GM18505 (cell line): ENCODE data around the gene SLC26A6.
A peak's percentile ranks its signal among the peaks of the same experiment; 100 is the strongest.

Experiments
- ATAC-seq: cut with Tn5 transposase; IDR thresholded peaks from one replicate; pipeline ENCODE4 v1.9.1; 2021; ENCODE audit not compliant: unreplicated experiment
- POLR2A ChIP-seq: IDR thresholded peaks from 4 replicates; pipeline ENCODE4 v1.6.1; 2011; ENCODE audit warnings: borderline replicate concordance; ENCODE audit not compliant: insufficient read depth, insufficient read length; ENCODE audit errors: extremely low read depth

SLC26A6 gene

DNA sequence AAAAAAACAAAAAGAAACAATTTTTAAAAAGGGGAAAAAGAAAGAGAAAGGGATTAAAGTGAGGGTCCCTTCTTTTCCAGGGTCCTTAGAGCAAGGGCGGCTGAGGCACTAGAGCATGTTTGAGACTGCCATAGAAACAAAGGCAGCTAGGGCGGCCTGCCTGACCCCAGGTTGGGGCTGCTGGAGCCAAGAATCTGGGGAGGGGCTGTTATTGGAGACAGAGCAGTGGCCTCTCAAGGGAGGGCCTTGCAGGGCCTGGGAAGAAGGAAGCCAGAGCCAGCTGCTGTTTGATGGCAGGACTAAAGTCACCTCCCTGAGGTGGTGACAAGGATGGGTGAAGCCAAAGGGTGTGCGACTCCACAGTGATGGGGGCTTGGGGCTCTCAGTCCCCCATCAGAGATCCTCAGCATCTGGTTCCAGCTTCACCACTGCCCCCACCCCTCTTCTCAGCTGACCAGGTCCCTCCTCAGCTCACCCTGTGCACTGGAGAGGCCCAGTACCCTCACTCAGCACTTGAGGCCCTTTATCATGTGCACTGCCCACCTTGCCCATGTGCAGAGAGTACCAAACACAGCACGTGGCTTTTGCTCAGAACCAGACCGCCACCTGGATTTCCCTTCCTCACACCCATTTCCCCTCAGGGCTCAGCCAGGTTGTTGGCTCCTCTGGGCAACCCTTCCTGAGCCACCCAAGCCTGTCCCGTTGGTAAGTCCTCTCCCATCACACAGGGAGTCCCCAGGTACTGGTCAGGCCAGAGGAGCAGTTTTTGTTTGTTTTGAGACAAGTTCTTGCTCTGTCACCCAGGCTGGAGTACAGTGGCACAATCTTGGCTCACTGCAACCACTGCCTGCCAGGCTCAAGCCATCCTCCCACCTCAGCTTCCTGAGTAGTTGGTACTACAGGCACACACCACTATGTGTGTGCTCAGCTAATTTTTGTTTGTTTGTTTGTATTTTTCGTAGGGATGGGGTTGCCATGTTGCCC lies 15.4 kb downstream of the SLC26A6 start:
- ATAC-seq, result no peak
- no peak for TF ChIP-seq POLR2A

- TF ChIP-seq POLR2A, result no peak
- ATAC-seq, result no peak
These were observed 17.7 kb downstream of the SLC26A6 start for GRCh38 chr3:48617559-48617958.

GRCh38 chr3:48614044-48614443 lies 21.2 kb downstream of the SLC26A6 start:
- ATAC-seq, result no peak
- no peak for TF ChIP-seq POLR2A

DNA sequence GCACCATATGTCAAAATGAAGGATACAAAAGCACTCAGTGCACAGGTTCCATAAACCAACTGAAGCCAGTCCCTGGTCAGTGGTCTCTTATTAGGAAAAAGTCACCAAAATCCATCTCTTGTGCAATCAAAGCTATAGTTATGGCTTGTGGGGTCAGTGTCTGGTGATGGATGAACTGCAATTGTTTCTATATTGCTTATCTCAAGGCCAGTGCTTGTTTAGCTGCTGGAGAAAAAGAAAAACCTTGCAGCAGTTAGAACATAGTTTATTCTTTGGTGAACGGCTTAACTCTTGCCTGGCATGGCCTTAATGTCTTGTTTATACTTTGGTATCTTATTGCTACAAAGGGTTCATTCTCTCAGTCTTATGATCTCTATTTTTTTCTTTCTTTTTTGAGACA lies 23.0 kb downstream of the SLC26A6 start:
- no peak for ATAC-seq
- no peak for TF ChIP-seq POLR2A

GRCh38 chr3:48609088-48610005 lies 25.9 kb downstream of the SLC26A6 start, which contains the start of gene UQCRC1:
UQCRC1 (minus strand) TSS chr3:48609646; CDS start chr3:48609620, 26 bp downstream.
- peak; percentile 93 for ATAC-seq
- TF ChIP-seq POLR2A, result peak; percentile 94

- ATAC-seq, result no peak
- TF ChIP-seq POLR2A, result no peak
These were observed 27.7 kb downstream of the SLC26A6 start for GRCh38 chr3:48607519-48607918.

DNA sequence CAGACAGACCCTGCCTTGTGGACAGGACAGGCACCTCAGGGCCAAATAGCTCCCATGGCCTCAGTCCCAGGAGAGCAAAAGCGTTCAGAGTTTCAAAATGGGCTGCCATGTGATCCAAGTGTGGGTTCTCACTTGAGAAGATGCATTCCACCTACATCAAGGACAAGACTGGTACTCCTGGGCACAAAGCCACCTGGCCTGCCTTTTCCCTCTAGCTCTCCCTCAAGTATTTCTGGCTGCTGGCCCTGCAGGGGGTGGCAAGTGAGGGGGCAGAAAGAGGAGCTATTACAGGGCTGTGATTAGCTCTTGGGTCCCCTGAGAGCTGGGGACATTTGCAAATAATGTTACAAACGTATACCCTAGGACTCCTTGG lies 33.7 kb downstream of the SLC26A6 start:
- no peak for ATAC-seq
- TF ChIP-seq POLR2A, result no peak

DNA sequence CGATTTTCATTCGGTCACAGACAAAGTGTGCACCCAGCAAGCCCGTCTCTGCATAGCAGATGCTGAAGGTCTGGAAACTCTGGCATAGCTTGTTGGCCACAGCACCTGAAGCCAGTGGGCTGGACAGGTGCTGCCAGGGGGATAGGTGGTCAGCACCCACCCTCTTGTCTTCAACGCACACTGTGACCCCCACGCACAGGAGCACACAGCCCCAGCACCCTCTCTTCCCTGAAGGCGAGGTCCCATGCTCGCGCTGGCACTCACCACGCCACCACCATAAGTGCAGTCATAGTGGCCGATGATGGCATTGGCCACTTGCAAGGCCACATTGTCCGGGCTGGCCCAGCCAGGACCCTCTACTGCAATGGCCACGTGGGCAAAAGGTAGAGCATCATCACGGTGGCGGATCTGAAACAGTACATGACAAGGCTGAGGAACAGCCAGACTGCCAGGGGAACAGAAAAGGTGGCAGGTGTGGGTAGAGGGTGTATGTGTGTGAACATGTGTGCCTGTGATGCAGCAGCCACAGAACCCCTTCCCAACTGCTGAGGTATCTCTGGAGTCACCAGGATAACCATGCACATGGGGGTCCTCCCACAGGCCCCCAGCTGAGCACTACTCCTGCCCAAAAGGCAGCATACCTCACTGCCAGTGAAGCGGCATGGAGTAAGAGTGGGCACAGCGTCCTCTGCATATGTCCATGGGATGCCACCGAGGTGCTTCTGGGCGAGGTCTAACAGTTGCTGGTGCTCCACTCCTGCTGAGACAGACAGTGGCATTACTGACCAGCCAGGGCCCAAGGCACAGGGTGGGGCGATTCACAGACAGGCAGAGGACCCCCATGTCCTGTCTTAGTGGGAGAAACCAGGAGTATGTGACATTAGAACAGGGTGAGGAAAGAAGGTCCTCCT lies 34.3 kb downstream of the SLC26A6 start:
- ATAC-seq, result no peak
- TF ChIP-seq POLR2A, result no peak

DNA sequence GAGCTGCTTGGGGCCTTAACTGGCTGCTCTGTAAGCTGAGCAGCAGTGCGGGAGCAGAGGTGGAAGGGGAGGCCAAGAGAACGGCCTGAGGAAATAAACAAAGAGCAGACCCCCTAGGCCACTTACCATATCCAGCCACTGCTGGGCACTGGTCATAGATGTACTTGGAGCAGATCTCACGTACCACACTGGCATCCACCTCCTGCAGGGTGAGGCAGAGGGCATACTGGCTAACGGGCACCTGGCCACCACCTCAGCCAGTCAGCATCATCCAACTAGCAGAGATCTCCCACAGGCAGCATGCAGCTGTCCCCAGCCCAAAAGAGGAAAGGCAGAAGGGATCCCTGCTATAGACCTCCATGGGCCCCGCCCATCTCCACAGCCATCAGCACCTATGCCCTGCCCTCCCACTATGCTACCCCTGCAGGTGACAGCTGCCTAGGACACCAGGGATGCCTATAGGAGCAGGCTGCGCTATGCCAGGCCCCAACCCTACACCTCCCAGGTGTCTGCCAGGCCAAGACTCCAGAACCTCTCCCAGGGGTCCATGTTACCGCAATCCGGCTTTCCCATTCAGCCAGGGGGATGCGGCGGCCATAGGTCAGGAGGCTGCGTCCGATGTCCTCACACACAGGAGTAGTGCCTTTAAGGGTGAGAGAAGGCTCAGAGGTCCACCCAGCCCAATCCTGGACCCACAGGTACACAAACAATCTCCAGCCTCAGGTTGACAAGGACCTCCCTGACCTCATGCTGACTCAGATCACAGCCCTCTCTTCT lies 35.6 kb downstream of the SLC26A6 start:
- no peak for ATAC-seq
- TF ChIP-seq POLR2A, result no peak

GRCh38 chr3:48599077-48599501 lies 36.2 kb downstream of the SLC26A6 start:
- ATAC-seq, result no peak
- no peak for TF ChIP-seq POLR2A

DNA sequence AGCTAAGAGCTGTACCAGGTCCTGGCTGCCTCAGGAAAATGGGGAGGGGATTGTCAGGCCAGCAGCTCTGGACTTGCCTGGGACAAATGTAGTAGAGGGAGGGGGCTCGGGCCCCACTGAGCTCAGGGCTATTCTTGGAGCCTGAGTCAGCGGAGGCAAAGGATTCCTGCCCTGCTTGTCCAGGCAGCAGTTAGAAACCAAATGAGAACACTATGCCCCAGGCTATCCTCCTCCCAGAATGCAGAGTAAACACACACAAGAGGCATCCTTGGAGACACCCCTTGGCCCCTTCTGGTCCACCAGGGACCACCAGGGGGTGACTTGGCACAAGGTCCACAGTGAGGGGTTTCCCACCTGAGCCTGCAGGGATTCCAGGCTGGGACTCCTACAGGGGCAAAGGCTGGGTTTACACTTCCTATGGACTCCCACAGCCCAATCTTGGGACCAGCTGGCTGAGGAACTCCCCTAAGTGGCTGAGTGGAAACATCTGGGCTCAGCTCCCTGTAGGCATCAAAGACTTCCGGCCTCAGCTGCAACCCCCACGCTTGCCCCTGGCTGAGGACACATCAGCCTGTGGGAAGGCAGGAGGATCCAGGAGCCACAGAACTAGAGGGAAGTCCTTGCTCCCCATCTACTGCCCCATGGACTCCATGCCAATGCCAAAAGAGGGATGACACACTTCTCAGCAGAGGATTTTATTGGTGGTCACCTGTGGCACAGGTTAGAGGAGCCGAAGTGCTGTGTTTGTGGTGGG lies 36.8 kb downstream of the SLC26A6 start:
- TF ChIP-seq POLR2A, result no peak
- no peak for ATAC-seq
